Right renal cortex interstitium (tissue), 3 donors: ENCODE measurements around the gene CTAG1A. TPM values are rescaled to one million over a fixed set of nuclear protein-coding genes. Genes with fewer than 3 reads are reported as not detected.
"Not testable (repeated sequence)": the region's sequence is repeated elsewhere in the genome, so short reads cannot be mapped to it uniquely, and the experiment has no call there.

ENCODE experiments used
- DNase-seq, 3 donors: peaks; one replicate each; pipeline ENCODE4 v3.0.0-alpha.2; 2013; ENCODE audit warnings: low read depth in 3 of 3, low spot score in 2 of 3
- polyA plus RNA-seq, 3 donors: library from polyadenylated mRNA; unstranded; fragments of 120-200 nt; gene quantifications; one replicate each; pipeline ENCODE4 v1.2.1, GENCODE V29; 2013; ENCODE audit not compliant: insufficient read length in 3 of 3

CTAG1A gene
- polyA plus RNA-seq, 3 donors = not detected

DNA sequence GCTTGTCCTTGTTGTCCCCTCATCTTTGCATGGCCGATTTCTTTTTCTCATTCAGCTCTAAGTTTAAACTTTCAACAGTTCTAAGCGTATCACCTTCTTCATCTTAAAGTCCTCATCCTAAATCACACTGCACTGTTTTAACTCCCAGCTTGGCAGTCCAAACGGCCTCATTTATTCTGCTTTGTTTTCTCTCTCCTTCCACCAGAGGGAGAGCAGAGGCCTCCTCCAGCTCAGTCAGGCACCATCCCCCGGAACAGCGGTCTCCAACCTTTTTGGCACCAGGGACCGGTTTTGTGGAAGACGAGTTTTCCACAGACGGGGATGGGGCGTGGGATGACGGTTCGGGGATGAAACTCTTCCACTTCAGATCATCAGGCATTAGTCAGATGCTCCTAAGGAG lies 14.6 kb upstream of the CTAG1A start:
- DNase-seq = not testable (repeated sequence)

DNA sequence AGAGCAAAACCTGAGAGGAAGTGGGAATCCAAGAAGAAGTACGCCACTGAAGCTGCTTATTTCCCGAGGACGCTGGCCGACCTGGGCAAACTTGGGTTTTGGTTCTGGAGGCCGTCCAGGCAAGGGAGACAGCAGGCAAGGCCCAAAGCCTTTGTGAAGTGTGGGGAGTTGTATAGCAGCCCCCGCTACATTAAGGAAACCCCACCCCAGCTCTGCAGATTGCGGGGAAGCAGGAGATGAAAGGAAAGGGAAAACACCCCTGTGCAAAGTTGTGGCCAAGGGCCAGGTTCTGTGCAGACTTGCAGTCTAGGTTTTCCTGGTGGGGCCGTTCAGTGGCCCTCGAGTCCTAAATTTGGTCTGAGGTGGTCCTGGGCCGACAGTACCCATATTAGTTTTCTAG lies 11.9 kb upstream of the CTAG1A start:
- not testable (repeated sequence) for DNase-seq

DNA sequence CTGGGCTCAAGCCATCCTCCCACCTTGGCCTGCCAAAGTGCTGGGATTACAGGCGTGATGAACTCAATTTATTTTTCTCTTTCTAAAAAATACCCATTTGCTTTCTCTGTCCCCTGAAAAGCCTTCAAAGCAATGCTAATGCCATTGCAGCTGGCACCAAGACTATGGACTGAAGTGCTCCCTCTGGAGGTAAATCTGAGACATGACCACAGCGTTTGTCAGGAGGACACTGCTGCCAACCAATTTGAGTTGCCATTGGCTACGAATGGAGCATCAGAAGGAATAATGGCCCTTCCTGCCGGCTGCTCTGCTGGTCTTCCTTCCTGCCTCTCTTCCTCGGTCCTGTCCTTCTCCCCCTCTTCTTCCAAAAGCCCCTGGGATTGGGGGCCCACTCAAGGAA lies 9.9 kb upstream of the CTAG1A start:
- not testable (repeated sequence) for DNase-seq

DNA sequence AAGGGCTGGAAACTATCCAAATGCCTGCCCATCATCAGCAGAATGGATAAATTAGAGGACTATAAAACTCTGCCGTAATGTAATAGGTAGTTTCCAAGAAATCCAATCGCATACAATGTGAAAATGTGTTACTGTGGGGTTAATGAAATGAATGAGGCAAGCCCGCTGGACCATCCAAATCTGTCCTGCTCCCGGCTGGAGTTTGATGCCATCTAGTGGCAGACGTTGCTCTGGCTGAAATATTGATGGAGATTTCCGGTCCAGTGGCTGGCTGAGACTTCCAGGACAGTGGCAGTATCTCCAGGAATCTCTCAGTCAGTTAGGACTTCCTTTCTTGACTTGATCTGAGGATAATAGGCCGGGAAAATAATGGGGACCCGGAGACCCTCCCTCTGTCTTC lies 1.9 kb upstream of the CTAG1A start:
- not testable (repeated sequence) for DNase-seq

DNA sequence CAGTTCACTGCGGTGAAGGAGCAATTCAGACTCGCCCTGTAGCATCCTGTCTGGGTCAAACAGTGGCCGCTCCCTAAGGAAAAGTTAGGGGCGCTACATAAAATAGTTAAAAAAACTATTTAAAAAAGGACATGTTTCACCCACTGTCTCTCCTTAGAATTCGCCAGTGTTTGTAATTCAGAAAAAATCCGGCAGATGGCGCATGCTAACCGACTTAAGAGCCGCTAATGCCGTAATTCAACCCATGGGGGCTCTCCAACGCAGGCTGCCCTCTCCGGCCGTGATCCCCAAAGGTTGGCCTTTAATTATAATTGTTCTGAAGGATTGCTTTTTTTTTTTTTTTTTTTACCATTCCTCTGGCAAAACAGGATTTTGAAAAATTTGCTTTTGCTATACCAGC lies 5.5 kb downstream of the CTAG1A start:
- DNase-seq = not testable (repeated sequence)

- no peak for DNase-seq
These were observed 7.6 kb downstream of the CTAG1A start for GRCh38 chrX:154592505-154592904.

GRCh38 chrX:154593201-154593600 lies 8.3 kb downstream of the CTAG1A start:
- no peak for DNase-seq

DNA sequence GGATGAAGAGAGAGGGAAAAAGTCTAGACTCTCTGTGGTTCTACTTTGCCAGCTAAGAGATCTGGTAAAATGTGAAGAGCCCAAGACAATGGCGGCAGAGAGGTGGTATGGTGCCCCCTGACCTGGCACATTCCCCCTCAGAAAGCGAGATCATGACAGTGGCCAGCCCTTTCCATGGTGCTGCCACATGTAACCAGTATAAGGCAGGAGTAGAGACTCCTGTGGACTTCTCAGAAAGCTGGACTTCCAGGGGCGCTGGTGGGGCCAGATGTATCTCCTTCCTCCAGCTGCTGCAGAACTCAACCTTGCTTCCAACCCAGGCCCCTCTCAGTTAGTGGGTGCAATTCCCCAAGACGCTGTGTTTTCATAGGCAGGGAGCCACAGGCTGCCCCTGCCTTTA lies 9.6 kb downstream of the CTAG1A start:
- DNase-seq = no peak

DNA sequence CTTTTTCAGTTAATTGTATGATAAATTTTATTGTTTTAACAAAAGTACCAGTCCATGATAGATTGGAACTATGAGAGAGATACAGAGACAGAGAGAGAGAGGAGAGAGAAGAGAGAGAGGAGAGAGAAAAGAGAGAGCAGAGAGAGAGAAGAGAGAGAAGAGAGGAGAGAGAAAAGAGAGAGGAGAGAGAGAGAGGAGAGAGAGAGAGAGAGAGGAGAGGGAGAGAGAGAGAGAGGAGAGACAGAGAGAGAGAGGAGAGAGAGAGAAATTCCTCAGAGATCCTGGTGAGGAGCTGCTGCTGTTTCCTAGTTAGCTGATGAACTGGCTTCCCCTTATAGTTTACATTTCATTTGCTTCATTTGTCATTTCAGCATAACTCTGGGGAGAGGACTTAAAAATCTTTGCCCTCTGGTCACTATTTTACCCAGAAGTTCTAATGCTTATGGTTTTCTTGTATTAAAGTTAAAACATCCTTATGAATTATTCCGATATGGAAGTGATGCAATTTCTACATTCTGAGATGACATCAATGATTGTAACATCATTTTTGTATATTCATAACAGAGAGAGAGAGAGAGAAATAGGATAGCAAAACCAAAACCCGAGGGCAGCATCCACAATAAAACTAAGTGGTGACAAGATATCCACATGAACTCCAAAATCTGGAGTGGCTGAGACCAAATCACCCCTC lies 10.8 kb downstream of the CTAG1A start:
- DNase-seq = no peak

DNA sequence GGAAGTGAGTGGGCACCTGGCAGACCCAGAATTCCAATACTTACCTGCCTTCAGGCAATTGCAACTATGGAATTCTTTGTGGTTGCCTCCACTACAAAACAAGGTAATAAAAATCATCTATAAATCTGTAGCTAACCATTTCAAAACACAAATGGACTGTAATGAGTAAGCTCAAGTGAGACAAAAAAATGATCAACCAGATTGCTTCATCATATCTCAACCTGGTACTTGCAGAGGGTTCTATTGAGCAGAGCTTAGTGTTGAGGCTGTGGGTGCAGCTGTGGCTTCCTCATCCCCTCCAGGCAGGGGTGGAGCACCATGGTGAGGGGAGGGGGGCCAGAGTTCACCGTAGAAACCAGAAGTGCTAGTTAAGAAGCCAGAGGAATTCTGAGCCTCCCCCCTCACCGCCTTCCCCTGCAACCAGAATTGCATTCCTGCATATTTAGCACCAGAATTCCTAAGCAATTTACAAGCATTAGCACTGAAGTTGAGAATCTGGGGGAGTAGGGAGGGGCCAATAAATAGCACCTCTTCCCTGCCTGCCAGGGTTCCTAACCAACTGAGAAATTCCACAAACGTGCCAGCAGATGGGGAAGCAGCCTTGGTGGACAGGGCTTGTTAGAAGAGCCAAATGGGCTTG lies 11.5 kb downstream of the CTAG1A start:
- peak in 2 of 3 donors; percentile 13 to 18 for DNase-seq

DNA sequence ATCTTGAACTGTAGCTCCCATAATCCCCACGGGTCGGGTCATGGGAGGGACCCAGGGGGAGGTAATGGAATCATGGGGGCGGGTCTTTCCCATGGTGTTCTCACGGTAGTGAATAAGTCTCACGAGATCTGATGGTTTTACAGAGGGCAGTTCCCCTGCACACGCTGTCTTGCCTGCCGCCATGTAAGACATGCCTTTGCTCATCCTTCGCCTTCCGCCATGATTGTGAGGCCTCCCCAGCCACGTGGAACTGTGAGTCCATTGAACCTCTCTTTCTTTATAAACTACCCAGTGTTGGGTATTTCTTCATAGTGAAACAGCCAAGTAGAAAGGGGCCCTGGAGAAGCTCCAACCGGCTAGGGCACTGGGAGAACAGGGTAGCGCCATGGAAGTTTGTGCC lies 12.3 kb downstream of the CTAG1A start:
- no peak for DNase-seq

- DNase-seq = no peak
These were observed 13.7 kb downstream of the CTAG1A start for GRCh38 chrX:154598656-154599055.

DNA sequence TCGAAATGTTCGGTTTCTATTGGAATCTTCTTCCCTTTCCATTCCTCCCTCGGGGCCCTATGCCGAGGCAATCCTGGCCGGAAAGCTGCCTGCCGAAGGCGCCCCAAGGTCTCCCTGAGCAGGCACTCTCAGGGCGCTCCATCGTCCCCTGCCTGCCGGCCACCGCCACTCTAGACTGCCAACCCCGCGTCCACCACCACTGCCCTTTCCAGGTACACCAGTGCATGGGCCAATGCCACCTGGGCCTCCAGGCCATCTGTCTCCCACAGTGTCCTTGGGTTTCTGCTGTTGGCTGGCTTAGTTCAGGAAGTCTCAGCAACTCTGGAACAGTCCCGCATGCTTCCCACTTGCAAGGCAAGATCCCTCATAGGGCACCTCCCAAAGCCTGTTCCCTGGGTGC lies 14.6 kb downstream of the CTAG1A start:
- no peak for DNase-seq

DNA sequence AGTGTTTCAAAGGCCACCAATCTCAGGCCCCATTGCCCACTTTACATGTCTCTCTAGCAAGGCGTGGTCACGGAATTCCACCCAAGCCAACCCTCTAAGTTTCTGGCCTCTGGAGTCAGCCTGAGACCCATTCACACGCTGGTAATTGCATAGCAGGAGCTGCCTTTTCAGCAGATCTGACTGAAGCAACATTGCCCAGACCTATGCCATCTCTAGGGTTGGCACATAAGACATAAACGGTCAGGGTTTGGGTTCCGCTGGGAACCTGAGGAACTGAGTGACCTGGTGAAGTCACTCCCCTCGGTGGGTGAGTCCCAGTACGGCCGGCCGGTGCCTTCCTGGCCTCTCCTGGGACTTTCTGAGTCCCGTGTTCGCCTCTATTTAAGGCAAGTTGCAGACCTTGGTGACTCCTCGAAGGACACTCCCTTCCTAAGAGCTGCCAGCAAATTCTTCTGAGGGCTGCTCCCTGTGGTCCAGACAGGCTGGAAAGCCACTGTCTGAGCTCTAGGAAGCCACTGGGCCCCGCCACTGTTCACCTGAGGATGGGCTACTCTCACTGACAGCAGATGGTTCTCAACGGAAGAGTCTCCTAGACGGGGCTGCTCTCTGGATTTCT lies 15.9 kb downstream of the CTAG1A start:
- no peak for DNase-seq

- no peak for DNase-seq
These were observed 17.3 kb downstream of the CTAG1A start for GRCh38 chrX:154602226-154602625.

DNA sequence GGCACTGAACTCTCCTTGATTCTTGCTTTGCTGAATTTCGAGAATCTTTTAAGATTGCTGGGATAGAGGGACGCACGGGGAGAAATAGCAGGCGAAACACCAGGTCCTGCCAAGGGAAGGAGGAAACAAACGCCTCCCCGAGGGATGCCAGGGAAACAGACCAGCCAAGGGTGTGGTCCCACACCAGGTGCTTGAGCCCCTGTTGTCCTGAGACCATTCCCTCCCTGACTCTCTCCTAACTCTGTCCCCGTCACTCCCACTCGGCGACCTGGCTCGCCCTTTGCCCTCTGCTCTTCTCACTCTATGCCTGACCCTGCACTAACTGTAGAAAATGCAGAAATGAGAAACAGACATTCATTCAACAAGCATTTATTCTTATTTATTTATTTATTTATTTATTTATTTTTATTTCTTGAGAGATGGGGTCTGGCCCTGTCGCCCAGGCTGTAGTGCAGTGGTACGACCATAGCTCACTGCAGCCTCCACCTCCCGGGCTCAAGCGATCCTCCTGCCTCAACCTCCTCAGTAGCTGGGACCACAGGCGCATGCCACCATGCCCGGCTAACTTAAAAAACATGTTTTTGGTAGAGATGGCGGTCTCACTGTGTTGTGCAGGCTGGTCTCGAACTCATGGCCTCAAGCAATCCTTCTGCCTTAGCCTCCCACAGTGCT lies 18.0 kb downstream of the CTAG1A start:
- no peak for DNase-seq

GRCh38 chrX:154603438-154604430 lies 18.8 kb downstream of the CTAG1A start:
- DNase-seq = no peak

GRCh38 chrX:154605566-154605965 lies 20.6 kb downstream of the CTAG1A start:
- DNase-seq = no peak

DNA sequence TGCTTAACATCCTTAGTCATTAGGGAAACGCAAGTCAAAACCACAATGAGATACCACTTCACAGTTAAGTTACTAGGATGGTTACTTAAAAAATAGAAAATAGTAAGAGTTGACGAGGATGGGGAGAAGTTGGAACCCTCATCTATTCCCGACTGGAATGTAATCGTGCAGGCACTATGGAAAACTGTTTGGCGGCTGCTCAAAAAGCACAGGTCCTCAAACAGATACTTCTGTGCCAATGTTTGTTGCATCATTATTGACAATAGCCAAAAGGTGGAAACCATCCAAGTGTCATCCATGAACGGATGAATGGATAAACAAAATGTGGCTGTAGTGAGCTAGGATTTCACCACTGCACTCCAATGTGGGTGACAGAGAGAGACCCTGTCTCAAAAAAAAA lies 22.4 kb downstream of the CTAG1A start:
- DNase-seq = no peak

DNA sequence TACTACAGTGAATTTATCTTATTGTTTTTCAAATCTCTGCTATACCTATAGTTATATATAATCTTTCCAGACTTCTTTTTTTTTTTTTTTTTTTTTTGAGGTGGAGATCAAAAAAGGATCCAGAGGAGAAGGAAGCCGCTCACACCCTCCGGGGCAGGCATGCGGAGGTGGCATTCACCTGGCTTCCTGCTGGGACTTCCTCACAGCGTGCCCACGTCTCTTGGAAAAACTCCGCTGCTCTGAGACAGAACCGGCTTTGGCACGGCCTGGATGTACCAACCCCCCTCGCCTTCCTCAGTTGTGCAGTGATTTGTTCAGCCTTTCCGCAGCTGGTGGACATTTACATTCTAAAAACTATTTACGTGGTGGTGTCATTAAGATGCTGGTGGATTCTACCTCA lies 23.0 kb downstream of the CTAG1A start:
- not testable (repeated sequence) for DNase-seq
